ENCODE results near the gene RPL10A.
A peak's percentile ranks its signal among the peaks of the same experiment; 100 is the strongest.

DNA sequence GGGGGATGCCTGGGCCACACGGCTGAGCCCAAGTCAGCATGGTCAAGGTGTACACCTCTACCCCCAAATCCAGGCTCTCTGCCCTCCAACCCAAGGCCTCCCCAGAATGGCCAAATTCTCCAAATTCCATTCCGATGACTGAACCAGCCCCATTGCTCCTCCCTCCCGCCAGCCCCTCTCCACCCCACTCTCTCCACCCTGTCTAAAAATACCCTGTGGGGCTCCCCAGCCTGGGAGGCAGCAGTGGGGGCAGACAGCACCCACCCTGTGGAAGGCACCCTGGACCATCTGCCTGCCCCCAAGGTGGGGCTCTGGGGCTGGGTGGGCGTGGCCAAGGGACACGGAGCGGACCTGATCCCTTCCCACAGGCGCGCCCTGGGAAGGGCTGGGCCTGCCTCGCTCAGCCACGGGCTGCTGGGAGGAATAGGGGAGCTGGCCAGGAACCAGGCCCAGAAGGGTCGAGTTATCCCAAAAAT, 17.2 kb downstream of the RPL10A start:
- TF ChIP-seq, protein P1, sequence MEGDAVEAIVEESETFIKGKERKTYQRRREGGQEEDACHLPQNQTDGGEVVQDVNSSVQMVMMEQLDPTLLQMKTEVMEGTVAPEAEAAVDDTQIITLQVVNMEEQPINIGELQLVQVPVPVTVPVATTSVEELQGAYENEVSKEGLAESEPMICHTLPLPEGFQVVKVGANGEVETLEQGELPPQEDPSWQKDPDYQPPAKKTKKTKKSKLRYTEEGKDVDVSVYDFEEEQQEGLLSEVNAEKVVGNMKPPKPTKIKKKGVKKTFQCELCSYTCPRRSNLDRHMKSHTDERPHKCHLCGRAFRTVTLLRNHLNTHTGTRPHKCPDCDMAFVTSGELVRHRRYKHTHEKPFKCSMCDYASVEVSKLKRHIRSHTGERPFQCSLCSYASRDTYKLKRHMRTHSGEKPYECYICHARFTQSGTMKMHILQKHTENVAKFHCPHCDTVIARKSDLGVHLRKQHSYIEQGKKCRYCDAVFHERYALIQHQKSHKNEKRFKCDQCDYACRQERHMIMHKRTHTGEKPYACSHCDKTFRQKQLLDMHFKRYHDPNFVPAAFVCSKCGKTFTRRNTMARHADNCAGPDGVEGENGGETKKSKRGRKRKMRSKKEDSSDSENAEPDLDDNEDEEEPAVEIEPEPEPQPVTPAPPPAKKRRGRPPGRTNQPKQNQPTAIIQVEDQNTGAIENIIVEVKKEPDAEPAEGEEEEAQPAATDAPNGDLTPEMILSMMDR (IDR thresholded peaks at IDR 0.05) = no peak
- TF ChIP-seq POLR2A (IDR thresholded peaks at IDR 0.05) = peak in 1 of 2 donors; percentile 17
